ENCODE measurements around the gene IZUMO2. TPM values are rescaled to one million over a fixed set of nuclear protein-coding genes. Genes with fewer than 3 reads are reported as not detected.

The IZUMO2 gene
- total RNA-seq, 4 donors from 2014 or later = not detected

DNA sequence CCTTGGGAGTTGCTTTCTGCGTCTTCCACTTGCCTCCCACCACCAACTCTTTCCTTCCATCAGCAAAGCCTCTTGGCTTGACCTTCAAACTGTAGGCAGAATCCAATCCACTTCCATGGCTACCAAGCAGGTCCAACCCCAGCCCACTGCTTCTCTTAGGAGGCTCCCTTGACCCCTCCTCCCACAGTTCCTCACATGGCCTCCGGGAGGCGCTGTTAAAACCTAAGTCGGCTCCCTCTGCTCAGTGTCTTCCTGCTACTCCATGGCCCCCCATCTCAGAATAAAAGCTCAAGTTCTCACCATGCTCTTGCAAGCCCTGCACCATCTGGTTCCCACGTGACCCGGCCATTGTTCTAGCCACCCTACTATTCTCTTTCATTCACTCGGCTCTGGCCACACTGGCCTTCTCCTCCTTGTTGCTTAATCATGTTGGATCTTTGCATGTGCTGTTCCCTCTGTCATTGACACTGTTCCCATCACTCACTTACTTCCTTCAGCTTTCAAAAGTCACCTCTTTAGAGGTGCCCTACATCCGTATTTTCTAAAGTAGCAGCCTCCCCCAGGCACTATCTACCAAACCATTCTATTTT, 7.5 kb downstream of the IZUMO2 start:
- DNase-seq (no peak), ATAC-seq (no peak)
- Histone ChIP-seq H3K9me3 (no peaks in the 10 kb centered on the region), H3K36me3 (no peaks in the 10 kb centered on the region), H3K4me1 (no peaks in the 10 kb centered on the region), H3K27ac (no peak overlapping the region), H3K27me3 (no peaks in the 10 kb centered on the region), H3K4me3 (no peak overlapping the region)
- in situ Hi-C loops (cut with MboI; ENCODE audit: low sequenced_read_pairs in 4 of 4) (loop anchor here in 3 of 4 donors (25.0 kb wide), 1 partner anchor 107 kb away; no protein-coding TSS in a partner anchor), intact Hi-C loops (cut with DNase I; ENCODE audit: low total_unique reads) (no loop called here)
- TF ChIP-seq, protein P1, sequence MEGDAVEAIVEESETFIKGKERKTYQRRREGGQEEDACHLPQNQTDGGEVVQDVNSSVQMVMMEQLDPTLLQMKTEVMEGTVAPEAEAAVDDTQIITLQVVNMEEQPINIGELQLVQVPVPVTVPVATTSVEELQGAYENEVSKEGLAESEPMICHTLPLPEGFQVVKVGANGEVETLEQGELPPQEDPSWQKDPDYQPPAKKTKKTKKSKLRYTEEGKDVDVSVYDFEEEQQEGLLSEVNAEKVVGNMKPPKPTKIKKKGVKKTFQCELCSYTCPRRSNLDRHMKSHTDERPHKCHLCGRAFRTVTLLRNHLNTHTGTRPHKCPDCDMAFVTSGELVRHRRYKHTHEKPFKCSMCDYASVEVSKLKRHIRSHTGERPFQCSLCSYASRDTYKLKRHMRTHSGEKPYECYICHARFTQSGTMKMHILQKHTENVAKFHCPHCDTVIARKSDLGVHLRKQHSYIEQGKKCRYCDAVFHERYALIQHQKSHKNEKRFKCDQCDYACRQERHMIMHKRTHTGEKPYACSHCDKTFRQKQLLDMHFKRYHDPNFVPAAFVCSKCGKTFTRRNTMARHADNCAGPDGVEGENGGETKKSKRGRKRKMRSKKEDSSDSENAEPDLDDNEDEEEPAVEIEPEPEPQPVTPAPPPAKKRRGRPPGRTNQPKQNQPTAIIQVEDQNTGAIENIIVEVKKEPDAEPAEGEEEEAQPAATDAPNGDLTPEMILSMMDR (IDR thresholded peaks at IDR 0.05 in 4 of 5, conservative IDR thresholded peaks at IDR 0.05 in 1 of 5) = no peak
- no peak for TF ChIP-seq POLR2A (IDR thresholded peaks at IDR 0.05)

DNA sequence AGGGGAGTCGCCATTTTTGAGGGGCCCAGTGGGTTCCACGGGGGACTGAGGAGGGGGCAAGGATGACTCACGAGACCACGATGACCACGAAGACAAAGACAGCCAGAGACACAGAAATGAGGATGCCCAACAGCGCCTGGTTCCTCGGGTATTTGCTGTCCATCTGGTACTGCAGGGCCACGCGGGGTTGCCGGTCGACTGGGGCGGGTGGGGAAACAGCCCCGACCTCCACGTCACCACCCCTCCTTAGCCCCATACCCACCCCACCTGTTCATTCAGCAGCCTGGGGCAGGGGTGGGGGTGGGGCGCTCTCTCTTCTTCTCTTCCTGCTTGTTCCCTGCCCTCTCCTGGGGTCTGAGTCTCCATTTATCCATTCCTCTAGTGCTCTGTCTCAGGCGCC, 8.6 kb downstream of the IZUMO2 start:
- Histone ChIP-seq H3K9me3 (no peaks in the 10 kb centered on the region), H3K4me1 (no peaks in the 10 kb centered on the region), H3K27ac (no peak overlapping the region), H3K4me3 (no peak overlapping the region), H3K36me3 (no peaks in the 10 kb centered on the region), H3K27me3 (no peaks in the 10 kb centered on the region)
- no peak for DNase-seq
- intact Hi-C loops (cut with DNase I; ENCODE audit: low total_unique reads) = no loop called here
- no peak for ATAC-seq
- TF ChIP-seq, protein P1 (IDR thresholded peaks at IDR 0.05 in 4 of 5, conservative IDR thresholded peaks at IDR 0.05 in 1 of 5) = no peak
- no peak for TF ChIP-seq POLR2A (IDR thresholded peaks at IDR 0.05)
- in situ Hi-C loops (cut with MboI; ENCODE audit: low sequenced_read_pairs in 4 of 4) = loop anchor here in 3 of 4 donors (25.0 kb wide), 1 partner anchor 108 kb away; no protein-coding TSS in a partner anchor

DNA sequence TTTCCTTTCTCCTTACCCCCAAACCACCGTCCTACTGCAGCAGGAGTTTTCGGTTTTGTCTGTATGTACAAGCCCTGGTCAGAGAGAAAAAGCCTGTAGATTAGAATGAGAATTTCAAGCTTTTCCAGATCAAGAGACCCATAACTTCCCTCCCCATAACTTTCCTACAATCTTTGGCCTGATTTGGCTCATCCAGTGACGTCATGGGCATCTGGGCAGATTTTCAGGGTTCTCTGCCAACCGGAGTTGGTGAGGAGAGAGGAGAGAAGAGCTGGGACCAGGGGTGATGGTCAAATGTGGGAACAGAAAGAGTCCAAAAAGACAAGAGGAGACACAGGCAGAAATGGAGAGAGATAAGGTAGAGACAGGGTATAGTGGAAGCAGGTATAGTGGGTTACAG, 10.5 kb downstream of the IZUMO2 start:
- H3K27me3 ChIP-seq = no peaks in the 10 kb centered on the region
- intact Hi-C loops (cut with DNase I; ENCODE audit: low total_unique reads) = no loop called here
- in situ Hi-C loops (cut with MboI; ENCODE audit: low sequenced_read_pairs in 4 of 4) = loop anchor here in 3 of 4 donors (25.0 kb wide), 1 partner anchor 110 kb away; no protein-coding TSS in a partner anchor

GRCh38 chr19:50148528-50148927, 14.6 kb downstream of the IZUMO2 start:
- TF ChIP-seq, protein P1 (IDR thresholded peaks at IDR 0.05 in 4 of 5, conservative IDR thresholded peaks at IDR 0.05 in 1 of 5) = no peak
- TF ChIP-seq POLR2A (IDR thresholded peaks at IDR 0.05) = no peak
- Histone ChIP-seq H3K4me3 (peak overlapping the region; percentile 74 to 88 (median 78)), H3K36me3 (no peaks in the 10 kb centered on the region), H3K27ac (peak overlapping the region; percentile 82 to 92 (median 86)), H3K9me3 (no peaks in the 10 kb centered on the region), H3K27me3 (no peaks in the 10 kb centered on the region), H3K4me1 (peaks cover 4 to 5% of the 10 kb centered on the region in 2 donors)
- DNase-seq (no peak), ATAC-seq (no peak)
- intact Hi-C loops (cut with DNase I; ENCODE audit: low total_unique reads) (loop anchor here (1.0 kb wide), 1 partner anchor 87 kb away; no protein-coding TSS in a partner anchor), in situ Hi-C loops (cut with MboI; ENCODE audit: low sequenced_read_pairs in 4 of 4) (loop anchor here in 3 of 4 donors (25.0 kb wide), 1 partner anchor 211 kb away; the partner anchor contains the start of genes ATF5 (in 3 of the 3) and NUP62 (in 3 of the 3))

More for the DNA sequence above, 10.5 kb downstream of the IZUMO2 start:
- H3K9me3 ChIP-seq = no peaks in the 10 kb centered on the region
- H3K36me3 ChIP-seq = no peaks in the 10 kb centered on the region
- no peak for TF ChIP-seq POLR2A (IDR thresholded peaks at IDR 0.05)
- TF ChIP-seq, protein P1 (IDR thresholded peaks at IDR 0.05 in 4 of 5, conservative IDR thresholded peaks at IDR 0.05 in 1 of 5) = no peak
- H3K27ac ChIP-seq = no peak overlapping the region
- DNase-seq = no peak
- H3K4me1 ChIP-seq = no peaks in the 10 kb centered on the region
- no peak for ATAC-seq
- H3K4me3 ChIP-seq = no peak overlapping the region

All from gastrocnemius medialis (tissue), 4 donors.